ENCODE results near the gene PTPRF.
"Not testable (repeated sequence)": the region's sequence is repeated elsewhere in the genome, so short reads cannot be mapped to it uniquely, and the experiment has no call there.

PTPRF gene

GRCh38 chr1:43530483-43531106 is at the start of gene PTPRF:
TSS of gene PTPRF (plus strand) at chr1:43530883. CDS start at chr1:43545076, 14,193 bp downstream.
- Mint-ChIP-seq H3K4me3 (peak within 1 kb of the TSS; percentile 92), H3K27me3 (peaks cover 24% of the 10 kb centered on the region), H3K36me3 (no peaks in the 10 kb centered on the region), H3K9me3 (ENCODE audit: low read depth) (no peaks in the 10 kb centered on the region), H3K27ac (no peak within 1 kb of the TSS), H3K4me1 (ENCODE audit: low read depth) (peaks cover 19% of the 10 kb centered on the region)

DNA sequence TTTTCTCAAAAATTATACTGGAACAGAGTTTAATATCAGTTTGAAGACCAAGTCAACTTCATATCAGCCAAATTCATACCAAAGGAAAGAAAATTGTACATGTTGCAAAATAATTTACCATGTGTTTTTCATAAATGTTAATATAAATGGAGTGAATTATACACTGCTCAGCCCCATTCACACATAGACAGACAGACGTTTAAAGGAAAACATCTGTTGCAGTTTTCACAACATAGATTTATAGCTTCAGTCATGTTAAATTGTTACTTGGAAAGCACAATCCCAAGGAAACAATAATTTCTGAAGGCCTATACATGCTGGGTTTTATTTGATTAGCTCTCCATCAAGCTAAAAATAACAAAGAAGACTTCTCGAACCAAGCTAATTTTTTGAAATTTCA is 49.2 kb upstream of the PTPRF start:
- Mint-ChIP-seq H3K27ac (no peak overlapping the region), H3K36me3 (no peaks in the 10 kb centered on the region), H3K4me3 (no peak overlapping the region), H3K9me3 (ENCODE audit: low read depth) (peaks cover 3% of the 10 kb centered on the region), H3K4me1 (ENCODE audit: low read depth) (no peaks in the 10 kb centered on the region), H3K27me3 (peaks cover 7% of the 10 kb centered on the region)

DNA sequence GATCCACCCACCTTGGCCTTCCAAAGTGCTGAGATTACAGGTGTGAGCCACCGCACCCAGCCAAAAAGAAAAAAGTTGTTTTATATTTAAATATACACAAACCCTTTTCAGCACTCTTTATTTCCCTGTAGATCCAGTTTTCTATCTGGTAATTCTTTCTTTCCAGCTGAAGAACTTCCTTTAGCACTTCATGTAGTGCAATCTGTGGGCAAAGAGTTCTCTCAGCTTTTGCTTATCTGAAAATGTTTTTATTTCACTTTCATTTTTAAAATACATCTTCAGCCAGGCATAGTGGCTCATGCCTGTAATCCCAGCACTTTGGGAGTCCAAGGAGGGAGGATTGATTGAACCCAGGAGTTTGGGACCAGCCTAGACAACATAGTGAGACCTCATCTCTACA is 48.5 kb upstream of the PTPRF start:
- no peaks in the 10 kb centered on the region for H3K36me3 Mint-ChIP-seq
- H3K4me1 Mint-ChIP-seq (ENCODE audit: low read depth) = no peaks in the 10 kb centered on the region
- peaks cover 3% of the 10 kb centered on the region for H3K9me3 Mint-ChIP-seq (ENCODE audit: low read depth)
- H3K27me3 Mint-ChIP-seq = peaks cover 7% of the 10 kb centered on the region
- no peak overlapping the region for H3K4me3 Mint-ChIP-seq
- no peak overlapping the region for H3K27ac Mint-ChIP-seq

GRCh38 chr1:43484367-43484766 is 46.3 kb upstream of the PTPRF start:
- Mint-ChIP-seq H3K27me3 (peaks cover 3% of the 10 kb centered on the region), H3K27ac (no peak overlapping the region), H3K9me3 (ENCODE audit: low read depth) (peaks cover 12% of the 10 kb centered on the region), H3K36me3 (peaks cover 6% of the 10 kb centered on the region), H3K4me1 (ENCODE audit: low read depth) (no peaks in the 10 kb centered on the region), H3K4me3 (no peak overlapping the region)

- no peaks in the 10 kb centered on the region for H3K4me1 Mint-ChIP-seq (ENCODE audit: low read depth)
- H3K27ac Mint-ChIP-seq = no peak overlapping the region
- H3K27me3 Mint-ChIP-seq = peaks cover 4% of the 10 kb centered on the region
Observed at GRCh38 chr1:43488165-43488564, 42.5 kb upstream of the PTPRF start.

DNA sequence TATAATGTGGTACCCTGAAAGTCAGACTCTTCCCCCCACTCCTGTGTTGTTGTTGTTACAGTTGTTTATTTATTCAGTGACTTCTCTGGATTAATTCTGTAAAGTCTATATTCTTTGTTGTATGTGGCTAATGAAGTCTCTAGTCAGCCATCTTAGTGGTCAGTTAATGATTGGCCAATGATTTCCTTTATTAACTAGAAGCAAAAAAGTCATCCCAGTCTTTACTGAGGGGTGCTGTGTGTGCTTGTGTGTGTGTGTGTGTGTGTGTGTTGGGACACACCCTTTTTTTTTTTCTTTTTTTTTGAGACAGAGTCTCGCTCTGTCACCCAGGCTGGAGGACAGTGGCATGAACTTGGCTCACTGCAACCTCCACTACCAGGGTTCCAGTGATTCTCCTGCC is 39.6 kb upstream of the PTPRF start:
- H3K27me3 Mint-ChIP-seq = peaks cover 2% of the 10 kb centered on the region
- peaks cover 12% of the 10 kb centered on the region for H3K9me3 Mint-ChIP-seq (ENCODE audit: low read depth)
- H3K4me3 Mint-ChIP-seq = no peak overlapping the region
- no peak overlapping the region for H3K27ac Mint-ChIP-seq
- H3K4me1 Mint-ChIP-seq (ENCODE audit: low read depth) = no peaks in the 10 kb centered on the region
- H3K36me3 Mint-ChIP-seq = peaks cover 9% of the 10 kb centered on the region

More at GRCh38 chr1:43488165-43488564, 42.5 kb upstream of the PTPRF start:
- Mint-ChIP-seq H3K9me3 (ENCODE audit: low read depth) (peaks cover 12% of the 10 kb centered on the region), H3K4me3 (no peak overlapping the region), H3K36me3 (peaks cover 9% of the 10 kb centered on the region)

DNA sequence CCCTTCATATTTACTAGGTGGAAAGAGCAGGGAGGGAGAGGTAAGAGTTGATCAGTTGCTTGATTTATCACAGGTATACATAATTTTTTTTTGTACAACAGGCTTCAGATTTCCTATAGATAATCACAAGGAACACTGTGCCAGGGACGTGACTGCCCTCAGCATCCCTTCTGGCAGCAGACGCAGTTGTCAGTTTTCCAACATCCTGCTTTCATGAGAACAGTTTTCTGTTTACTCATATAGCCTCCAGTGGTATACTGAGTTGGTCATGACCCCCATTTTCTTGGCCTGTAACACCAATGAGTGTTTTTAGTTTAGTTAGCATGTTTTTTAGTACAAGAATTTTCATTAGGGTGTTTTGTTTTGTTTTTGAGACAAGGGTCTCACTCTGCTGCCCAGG is 37.9 kb upstream of the PTPRF start:
- Mint-ChIP-seq H3K27ac (no peak overlapping the region), H3K4me1 (ENCODE audit: low read depth) (no peaks in the 10 kb centered on the region), H3K4me3 (no peak overlapping the region), H3K9me3 (ENCODE audit: low read depth) (peaks cover 6% of the 10 kb centered on the region), H3K36me3 (peaks cover 6% of the 10 kb centered on the region), H3K27me3 (peaks cover 2% of the 10 kb centered on the region)

DNA sequence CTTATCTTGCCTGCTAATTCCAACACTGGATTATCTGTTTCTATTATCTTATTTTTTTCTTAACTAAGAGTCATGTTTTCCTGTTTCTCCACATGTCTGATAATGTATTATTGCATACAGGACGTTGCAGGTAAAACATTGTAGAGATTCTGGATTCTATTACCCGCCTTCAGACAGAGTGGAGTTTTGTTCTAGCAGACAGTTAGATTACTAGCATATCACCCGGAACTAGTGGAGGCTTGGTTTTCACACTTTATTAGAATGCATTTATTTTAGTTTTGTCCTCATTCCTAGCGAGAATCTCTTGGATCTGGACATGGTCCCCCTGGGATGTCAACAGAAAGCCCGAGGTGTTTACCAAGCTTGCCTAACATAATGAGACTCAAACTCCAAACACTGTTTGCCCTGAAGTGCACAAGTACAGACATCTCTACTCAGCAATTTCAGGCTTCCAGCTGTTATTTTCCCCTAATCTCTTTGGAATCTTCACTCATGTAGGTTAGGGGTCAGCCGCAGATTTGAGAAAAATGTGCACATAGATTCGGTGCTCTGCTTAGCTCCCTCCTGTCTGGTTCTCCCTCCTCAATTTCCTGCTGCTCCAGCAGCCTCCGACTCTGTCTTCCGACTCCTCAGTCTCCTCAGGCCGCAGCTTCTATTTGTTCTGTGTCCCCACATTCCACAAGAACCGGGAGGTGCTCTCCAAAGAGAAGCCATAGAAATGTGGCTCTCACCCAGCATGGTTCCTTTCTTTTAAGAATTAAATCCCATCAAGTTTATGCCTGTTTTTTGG is 36.8 kb upstream of the PTPRF start:
- Mint-ChIP-seq H3K36me3 (peaks cover 3% of the 10 kb centered on the region), H3K4me1 (ENCODE audit: low read depth) (no peaks in the 10 kb centered on the region), H3K27ac (no peak overlapping the region), H3K27me3 (peaks cover 2% of the 10 kb centered on the region), H3K4me3 (no peak overlapping the region), H3K9me3 (ENCODE audit: low read depth) (no peaks in the 10 kb centered on the region)

GRCh38 chr1:43495204-43495603 is 35.5 kb upstream of the PTPRF start:
- no peaks in the 10 kb centered on the region for H3K36me3 Mint-ChIP-seq
- no peak overlapping the region for H3K27ac Mint-ChIP-seq
- H3K27me3 Mint-ChIP-seq = peaks cover 2% of the 10 kb centered on the region
- no peak overlapping the region for H3K4me3 Mint-ChIP-seq
- no peaks in the 10 kb centered on the region for H3K9me3 Mint-ChIP-seq (ENCODE audit: low read depth)
- no peaks in the 10 kb centered on the region for H3K4me1 Mint-ChIP-seq (ENCODE audit: low read depth)

GRCh38 chr1:43499898-43500297 is 30.8 kb upstream of the PTPRF start:
- Mint-ChIP-seq H3K4me1 (ENCODE audit: low read depth) (no peaks in the 10 kb centered on the region), H3K27me3 (peaks cover 1% of the 10 kb centered on the region), H3K27ac (no peak overlapping the region), H3K9me3 (ENCODE audit: low read depth) (no peaks in the 10 kb centered on the region), H3K4me3 (no peak overlapping the region), H3K36me3 (no peaks in the 10 kb centered on the region)

- H3K36me3 Mint-ChIP-seq; H3K4me1 Mint-ChIP-seq (ENCODE audit: low read depth); H3K27me3 Mint-ChIP-seq; H3K4me3 Mint-ChIP-seq; H3K9me3 Mint-ChIP-seq (ENCODE audit: low read depth); H3K27ac Mint-ChIP-seq: not testable (repeated sequence)
Observed at GRCh38 chr1:43501806-43502205, 28.9 kb upstream of the PTPRF start.

GRCh38 chr1:43503534-43503933 is 27.1 kb upstream of the PTPRF start:
- peaks cover 1% of the 10 kb centered on the region for H3K27me3 Mint-ChIP-seq
- H3K4me3 Mint-ChIP-seq = no peak overlapping the region
- H3K9me3 Mint-ChIP-seq (ENCODE audit: low read depth) = no peaks in the 10 kb centered on the region
- no peak overlapping the region for H3K27ac Mint-ChIP-seq
- H3K36me3 Mint-ChIP-seq = no peaks in the 10 kb centered on the region
- no peaks in the 10 kb centered on the region for H3K4me1 Mint-ChIP-seq (ENCODE audit: low read depth)

DNA sequence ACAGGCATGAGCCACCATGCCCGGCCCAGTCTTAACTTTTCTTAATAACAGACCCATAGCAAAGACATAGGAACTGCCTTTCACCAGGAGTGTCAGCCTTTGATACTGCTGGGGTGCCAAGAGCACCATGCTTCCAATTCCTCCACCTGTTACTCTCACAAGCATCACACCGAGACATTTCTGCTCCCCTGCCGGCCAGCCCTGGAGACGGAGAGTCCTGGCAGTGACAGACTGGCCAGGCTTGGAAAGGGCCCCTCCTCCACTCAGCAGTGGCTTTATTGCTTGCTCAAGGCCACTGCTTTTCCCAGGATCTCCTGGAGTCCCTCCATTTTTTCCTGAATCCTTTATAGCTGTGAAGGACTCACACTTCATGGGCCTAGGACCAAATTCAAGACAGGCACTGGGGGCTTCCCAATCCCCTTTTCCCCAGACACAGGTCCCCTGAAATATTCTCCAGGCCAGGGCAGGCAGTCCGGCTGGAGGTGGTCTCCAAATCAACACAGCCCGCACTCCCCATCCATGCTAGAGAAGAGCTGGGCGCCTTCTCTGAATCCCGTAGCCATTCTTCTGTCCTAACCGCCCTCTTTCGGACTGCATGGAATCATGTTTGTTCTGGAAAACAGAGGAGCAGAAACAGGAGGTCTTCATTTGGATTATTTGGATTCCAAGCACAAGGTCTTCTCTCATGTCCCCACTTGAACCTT is 25.5 kb upstream of the PTPRF start:
- H3K36me3 Mint-ChIP-seq = no peaks in the 10 kb centered on the region
- no peaks in the 10 kb centered on the region for H3K4me1 Mint-ChIP-seq (ENCODE audit: low read depth)
- H3K27ac Mint-ChIP-seq = no peak overlapping the region
- peaks cover 1% of the 10 kb centered on the region for H3K27me3 Mint-ChIP-seq
- no peak overlapping the region for H3K4me3 Mint-ChIP-seq
- no peaks in the 10 kb centered on the region for H3K9me3 Mint-ChIP-seq (ENCODE audit: low read depth)

GRCh38 chr1:43506233-43506632 is 24.4 kb upstream of the PTPRF start:
- Mint-ChIP-seq H3K36me3 (no peaks in the 10 kb centered on the region), H3K27me3 (no peaks in the 10 kb centered on the region), H3K4me1 (ENCODE audit: low read depth) (no peaks in the 10 kb centered on the region), H3K27ac (no peak overlapping the region), H3K4me3 (no peak overlapping the region), H3K9me3 (ENCODE audit: low read depth) (no peaks in the 10 kb centered on the region)
